HG03558 (cell line): ENCODE data around the gene PKD1.

Source experiments
- ATAC-seq: cut with Tn5 transposase; IDR thresholded peaks from one replicate; pipeline ENCODE4 v1.9.1; 2021; ENCODE audit warnings: moderate number of reproducible peaks; ENCODE audit not compliant: unreplicated experiment; ENCODE audit errors: extremely low read depth

Gene PKD1

DNA sequence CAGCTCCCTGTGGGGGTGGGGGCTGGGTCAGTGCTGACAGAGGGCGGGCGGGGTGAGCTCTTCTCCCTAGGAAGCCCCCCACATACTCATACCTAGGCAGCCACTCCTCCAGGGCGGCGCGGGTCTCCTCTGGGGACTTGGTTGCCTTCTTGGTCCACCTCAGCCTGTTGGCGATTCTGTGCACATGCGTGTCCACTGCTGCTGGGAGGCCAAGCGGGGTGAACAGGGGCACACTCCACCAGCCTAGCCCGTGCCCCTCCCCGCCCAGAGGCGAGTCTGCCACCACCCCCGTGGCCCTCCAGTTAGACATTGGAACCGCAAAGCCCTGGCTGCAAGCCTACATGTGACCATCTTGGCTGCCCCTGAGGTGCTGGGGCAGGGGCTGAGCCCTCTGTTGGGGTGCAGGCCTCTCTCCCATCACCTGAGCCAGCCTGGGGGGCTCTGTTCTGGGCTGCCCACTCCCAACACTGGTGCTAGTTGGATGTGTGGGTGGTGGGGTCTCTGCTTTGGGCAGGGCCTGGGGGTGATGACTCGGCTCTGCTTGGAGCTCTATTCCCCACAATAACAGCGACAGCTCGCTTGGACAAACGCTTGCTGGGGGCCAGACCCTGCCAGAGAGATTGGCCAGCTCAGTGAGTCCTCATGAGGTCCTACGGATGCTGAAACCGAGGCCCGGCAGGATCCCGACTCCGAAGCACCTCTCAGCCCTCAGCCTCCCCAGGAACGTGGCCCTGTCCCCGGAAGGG is 95.5 kb downstream of the PKD1 start:
- ATAC-seq, result no peak

GRCh38 chr16:2039274-2040031 is 96.2 kb downstream of the PKD1 start:
- ATAC-seq, result no peak
